ENCODE data around the gene SLC16A1.
"Not testable (repeated sequence)": the region's sequence is repeated elsewhere in the genome, so short reads cannot be mapped to it uniquely, and the experiment has no call there.

DNA sequence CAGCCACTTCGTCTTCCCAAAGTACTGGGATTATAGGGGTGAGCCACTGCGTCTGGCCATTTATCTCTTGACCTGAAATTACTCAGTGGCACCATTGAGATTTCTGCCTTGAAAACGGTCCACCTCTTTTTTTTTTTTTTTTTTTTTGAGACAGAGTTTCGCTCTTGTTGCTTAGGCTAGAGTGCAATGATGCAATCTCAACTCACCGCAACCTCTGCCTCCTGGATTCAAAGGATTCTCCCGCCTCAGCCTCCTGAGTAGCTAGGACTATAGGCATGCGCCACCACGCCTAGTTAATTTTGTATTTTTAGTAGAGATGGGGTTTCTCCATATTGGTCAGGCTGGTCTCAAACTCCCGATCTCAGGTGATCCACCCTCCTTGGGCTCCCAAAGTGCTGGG, 39.0 kb upstream of the SLC16A1 start:
- TF ChIP-seq EZH2phosphoT487 (IDR thresholded peaks at IDR 0.05; ENCODE audit: insufficient read depth, low read depth); EZH2 (IDR thresholded peaks at IDR 0.05; ENCODE audit: insufficient read depth, poor library complexity, severe bottlenecking): not testable (repeated sequence)

Measured in GM23248 (cell line).